ENCODE data around the gene BMP2.

BMP2 gene

GRCh38 chr20:6732851-6733250 lies 34.6 kb upstream of the BMP2 start:
- no peak for DNase-seq (ENCODE audit: low read depth)
- TF ChIP-seq, protein P1, sequence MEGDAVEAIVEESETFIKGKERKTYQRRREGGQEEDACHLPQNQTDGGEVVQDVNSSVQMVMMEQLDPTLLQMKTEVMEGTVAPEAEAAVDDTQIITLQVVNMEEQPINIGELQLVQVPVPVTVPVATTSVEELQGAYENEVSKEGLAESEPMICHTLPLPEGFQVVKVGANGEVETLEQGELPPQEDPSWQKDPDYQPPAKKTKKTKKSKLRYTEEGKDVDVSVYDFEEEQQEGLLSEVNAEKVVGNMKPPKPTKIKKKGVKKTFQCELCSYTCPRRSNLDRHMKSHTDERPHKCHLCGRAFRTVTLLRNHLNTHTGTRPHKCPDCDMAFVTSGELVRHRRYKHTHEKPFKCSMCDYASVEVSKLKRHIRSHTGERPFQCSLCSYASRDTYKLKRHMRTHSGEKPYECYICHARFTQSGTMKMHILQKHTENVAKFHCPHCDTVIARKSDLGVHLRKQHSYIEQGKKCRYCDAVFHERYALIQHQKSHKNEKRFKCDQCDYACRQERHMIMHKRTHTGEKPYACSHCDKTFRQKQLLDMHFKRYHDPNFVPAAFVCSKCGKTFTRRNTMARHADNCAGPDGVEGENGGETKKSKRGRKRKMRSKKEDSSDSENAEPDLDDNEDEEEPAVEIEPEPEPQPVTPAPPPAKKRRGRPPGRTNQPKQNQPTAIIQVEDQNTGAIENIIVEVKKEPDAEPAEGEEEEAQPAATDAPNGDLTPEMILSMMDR (IDR thresholded peaks at IDR 0.05; ENCODE audit: control insufficient read depth, insufficient read depth, low read depth, low read length, missing control alignments), result no peak
- H3K4me3 ChIP-seq (ENCODE audit: control insufficient read depth, low read depth, low read length), result no peak overlapping the region

DNA sequence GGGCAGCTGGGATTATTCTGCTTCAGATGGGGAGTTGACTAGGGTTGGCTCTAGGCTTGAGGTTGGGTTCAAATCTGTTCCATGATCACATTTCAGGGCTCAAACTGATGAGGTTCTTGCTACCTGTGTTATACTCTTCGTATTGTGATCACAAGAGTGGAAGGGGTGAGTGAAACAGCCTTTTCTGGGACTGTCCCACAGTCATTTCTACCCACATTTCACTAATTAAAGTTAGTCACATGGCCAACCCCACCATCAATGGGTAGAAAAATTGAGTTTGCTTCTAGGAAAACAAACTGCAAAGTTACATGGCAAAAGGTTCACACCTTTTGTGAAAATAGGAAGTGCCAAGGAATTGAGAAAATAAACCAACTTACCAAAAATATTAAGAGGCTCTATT lies 33.5 kb upstream of the BMP2 start:
- no peak overlapping the region for H3K4me3 ChIP-seq (ENCODE audit: control insufficient read depth, low read depth, low read length)
- DNase-seq (ENCODE audit: low read depth), result no peak
- TF ChIP-seq, protein P1 (IDR thresholded peaks at IDR 0.05; ENCODE audit: control insufficient read depth, insufficient read depth, low read depth, low read length, missing control alignments), result no peak

DNA sequence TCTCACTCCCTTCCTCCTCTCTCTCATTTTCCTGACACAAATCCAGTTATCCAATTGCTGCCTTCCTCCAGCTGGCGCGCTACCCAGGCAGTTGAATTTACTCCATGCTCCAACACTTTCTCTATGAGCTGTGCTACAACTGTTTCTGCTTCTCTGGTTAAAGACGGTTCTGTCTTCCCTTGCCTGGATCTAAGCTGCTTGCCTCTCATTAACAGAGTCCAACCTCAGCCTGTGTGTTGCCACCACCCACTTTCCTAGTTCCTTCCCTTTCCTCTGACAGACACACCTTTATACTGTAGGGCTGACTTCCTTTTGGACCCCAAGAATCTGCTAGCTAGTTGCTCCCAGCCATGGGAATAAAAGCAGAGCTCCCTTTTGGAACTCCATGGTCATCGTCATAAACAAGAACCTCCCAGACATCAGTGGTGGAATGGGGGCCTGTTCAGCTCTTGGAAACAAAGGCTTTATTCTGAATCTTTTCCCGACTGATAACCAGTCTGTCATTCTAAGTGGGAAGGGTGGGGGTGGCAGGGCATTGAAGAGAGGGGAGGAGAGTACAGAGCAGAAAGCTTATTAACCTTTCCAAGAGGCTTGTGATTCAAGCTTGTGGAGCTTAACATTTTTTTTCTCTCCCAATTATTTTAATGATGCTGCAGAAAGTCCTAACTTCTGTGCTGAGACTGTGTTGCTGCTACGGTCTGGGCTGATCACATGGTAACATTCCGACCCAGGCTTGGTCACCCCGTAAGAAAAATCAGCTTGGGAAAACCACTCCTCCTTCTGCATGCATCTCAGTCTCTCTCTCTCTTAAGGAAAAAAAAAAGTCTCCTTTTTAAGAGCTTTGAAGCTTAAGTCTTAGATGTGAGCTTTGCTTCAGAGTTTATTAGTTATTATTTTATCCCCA lies 31.3 kb upstream of the BMP2 start:
- DNase-seq (ENCODE audit: low read depth), result no peak
- H3K4me3 ChIP-seq (ENCODE audit: control insufficient read depth, low read depth, low read length), result no peak overlapping the region
- TF ChIP-seq, protein P1 (IDR thresholded peaks at IDR 0.05; ENCODE audit: control insufficient read depth, insufficient read depth, low read depth, low read length, missing control alignments), result no peak

DNA sequence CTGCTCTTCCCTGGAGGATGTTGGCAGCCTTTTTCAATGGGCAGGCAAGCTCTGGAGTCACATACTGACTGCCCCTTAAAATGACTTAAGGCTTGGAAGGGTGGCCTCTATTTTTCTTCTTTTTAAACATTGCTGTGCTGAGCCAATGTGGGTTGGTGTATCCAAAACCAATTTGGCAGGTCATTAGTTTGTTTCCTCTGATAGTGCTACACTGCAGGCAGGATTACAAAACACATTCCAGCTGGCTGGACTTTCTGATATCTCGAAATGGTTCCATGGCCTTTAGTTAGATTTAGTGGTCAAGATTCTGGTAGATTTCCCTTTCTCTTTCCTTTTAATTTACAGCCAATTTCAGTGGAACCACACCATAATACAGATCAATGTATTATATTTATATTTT lies 28.1 kb upstream of the BMP2 start:
- DNase-seq (ENCODE audit: low read depth), result no peak
- TF ChIP-seq, protein P1 (IDR thresholded peaks at IDR 0.05; ENCODE audit: control insufficient read depth, insufficient read depth, low read depth, low read length, missing control alignments), result no peak
- H3K4me3 ChIP-seq (ENCODE audit: control insufficient read depth, low read depth, low read length), result no peak overlapping the region

DNA sequence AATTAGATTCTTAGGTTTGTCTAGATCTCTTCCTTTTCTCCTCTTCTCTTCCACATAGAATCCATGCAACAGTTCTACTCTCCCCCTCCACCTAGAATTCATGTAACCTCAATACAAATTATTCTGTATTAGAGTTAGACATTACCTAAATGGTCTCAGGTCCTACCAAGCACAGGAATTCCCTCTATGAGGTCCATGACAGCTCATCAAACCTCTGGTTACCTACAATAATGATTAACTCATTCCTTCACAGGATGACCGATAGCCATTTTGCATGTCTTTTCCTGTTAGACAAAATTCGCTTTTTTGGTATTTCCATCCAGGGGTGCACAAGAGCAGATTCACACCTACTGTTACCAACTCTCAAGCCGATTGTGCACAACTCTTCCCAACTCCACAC lies 27.4 kb upstream of the BMP2 start:
- no peak overlapping the region for H3K4me3 ChIP-seq (ENCODE audit: control insufficient read depth, low read depth, low read length)
- TF ChIP-seq, protein P1 (IDR thresholded peaks at IDR 0.05; ENCODE audit: control insufficient read depth, insufficient read depth, low read depth, low read length, missing control alignments), result no peak
- DNase-seq (ENCODE audit: low read depth), result no peak

- TF ChIP-seq, protein P1 (IDR thresholded peaks at IDR 0.05; ENCODE audit: control insufficient read depth, insufficient read depth, low read depth, low read length, missing control alignments), result no peak
- DNase-seq (ENCODE audit: low read depth), result no peak
- no peak overlapping the region for H3K4me3 ChIP-seq (ENCODE audit: control insufficient read depth, low read depth, low read length)
Observed at GRCh38 chr20:6744180-6744579, 23.3 kb upstream of the BMP2 start.
